Measurements from ENCODE around the gene CALU. TPM values are rescaled to one million over a fixed set of nuclear protein-coding genes. Genes with fewer than 3 reads are reported as not detected.

The CALU gene
- total and polyA plus RNA-seq, 10 of the 15 experiments (the other 5 are each of a cell fraction or from before 2014, with no cell fraction given), result 31.2 to 75.6 (median 42.1) TPM

GRCh38 chr7:128705891-128706333, 33.2 kb upstream of the CALU start:
- CTCF ChIA-PET, result no interaction called here
- POLR2A ChIA-PET, result no interaction called here
- H3K9ac ChIP-seq (ENCODE audit: control insufficient read depth, insufficient read depth, low read length), result no peak overlapping the region
- no peak overlapping the region for H3K4me3 ChIP-seq
- no peak for FAIRE-seq
- H3K4me1 ChIP-seq (ENCODE audit: control insufficient read depth, insufficient read depth, low read length), result no peaks in the 10 kb centered on the region
- no peaks in the 10 kb centered on the region for H3K79me2 ChIP-seq (ENCODE audit: control insufficient read depth, insufficient read depth, low read length)
- no peak overlapping the region for H3K4me2 ChIP-seq (ENCODE audit: control insufficient read depth, insufficient read depth)
- TF ChIP-seq MXI1 (IDR thresholded peaks at IDR 0.05; ENCODE audit: low read depth, low read length) (no peak), SUZ12 (IDR thresholded peaks at IDR 0.05; ENCODE audit: unreplicated experiment) (no peak), ATF3 (IDR thresholded peaks at IDR 0.05; ENCODE audit: borderline replicate concordance, extremely low read depth, low read depth, low read length) (no peak), TARDBP (IDR thresholded peaks at IDR 0.05; ENCODE audit: borderline replicate concordance) (no peak), IRF4 (IDR thresholded peaks at IDR 0.05; ENCODE audit: low read depth, low read length) (no peak)
- no peak overlapping the region for H3K27ac ChIP-seq (ENCODE audit: control insufficient read depth, insufficient read depth)
- in situ Hi-C loops (cut with MboI), result no loop called here
- 24% methylated on average over 3 of the region's 3 CpGs for WGBS (ENCODE audit: insufficient coverage, insufficient replicate concordance, low lambda C conversion rate, missing lambda C conversion rate)
- no peaks in the 10 kb centered on the region for H4K20me1 ChIP-seq (ENCODE audit: control insufficient read depth, insufficient read depth)
- intact Hi-C loops (cut with micrococcal nuclease; ENCODE audit: unreplicated experiment), result no loop called here
- DNase-seq (ENCODE audit: low read depth, low spot score), result no peak
- ATAC-seq, result no peak
- no peak overlapping the region for H2AFZ ChIP-seq (ENCODE audit: control insufficient read depth, low read depth, low read length)
- RAD21 ChIA-PET (ENCODE audit: unreplicated experiment), result interaction anchor here (1.1 kb wide), 1 partner anchor 78 kb away, joined by 3 read pairs; no protein-coding TSS in a partner anchor
- SMC1A ChIA-PET (ENCODE audit: uncharacterized antibody, unreplicated experiment), result no interaction called here
- no peaks in the 10 kb centered on the region for H3K9me3 ChIP-seq (replicated peaks; ENCODE audit: control insufficient read depth, insufficient read depth, low read length)
- no peaks in the 10 kb centered on the region for H3K27me3 ChIP-seq (replicated peaks in 1 of 2; ENCODE audit: control insufficient read depth in 2 of 2, insufficient read depth in 2 of 2, low read length in 1 of 2)
- BruUV-seq (replicated peaks), result no TSS peak
- no peaks in the 10 kb centered on the region for H3K36me3 ChIP-seq (ENCODE audit: control insufficient read depth in 2 of 2, insufficient read depth in 2 of 2, low read length in 1 of 2)

- Histone ChIP-seq H3K27me3 (replicated peaks in 1 of 2; ENCODE audit: control insufficient read depth in 2 of 2, insufficient read depth in 2 of 2, low read length in 1 of 2) (no peaks in the 10 kb centered on the region), H3K4me2 (ENCODE audit: control insufficient read depth, insufficient read depth) (no peak overlapping the region), H3K9ac (ENCODE audit: control insufficient read depth, insufficient read depth, low read length) (no peak overlapping the region), H3K9me3 (replicated peaks; ENCODE audit: control insufficient read depth, insufficient read depth, low read length) (no peaks in the 10 kb centered on the region), H3K27ac (ENCODE audit: control insufficient read depth, insufficient read depth) (no peak overlapping the region), H4K20me1 (ENCODE audit: control insufficient read depth, insufficient read depth) (no peaks in the 10 kb centered on the region), H3K4me1 (ENCODE audit: control insufficient read depth, insufficient read depth, low read length) (no peaks in the 10 kb centered on the region), H2AFZ (ENCODE audit: control insufficient read depth, low read depth, low read length) (no peak overlapping the region), H3K4me3 (no peak overlapping the region), H3K79me2 (ENCODE audit: control insufficient read depth, insufficient read depth, low read length) (no peaks in the 10 kb centered on the region), H3K36me3 (ENCODE audit: control insufficient read depth in 2 of 2, insufficient read depth in 2 of 2, low read length in 1 of 2) (no peaks in the 10 kb centered on the region)
- ChIA-PET CTCF (interaction anchor here (0.6 to 1.5 kb wide), 3 partner anchors 33 to 1506 kb away, joined by 4 to 5 read pairs (median 4); partner anchors contain the start of gene GARIN1A), SMC1A (ENCODE audit: uncharacterized antibody, unreplicated experiment) (interaction anchor here (0.6 to 2.3 kb wide), 5 partner anchors 21 to 1303 kb away, joined by 3 to 9 read pairs (median 3); no protein-coding TSS in a partner anchor), POLR2A (interaction anchor here (0.7 to 1.2 kb wide), 4 partner anchors 8 to 34 kb away, joined by 3 to 4 read pairs (median 3); no protein-coding TSS in a partner anchor), RAD21 (ENCODE audit: unreplicated experiment) (interaction anchor here (1.1 to 1.6 kb wide), 3 partner anchors 26 to 34 kb away, joined by 3 to 7 read pairs (median 5); no protein-coding TSS in a partner anchor)
- 45% methylated on average over 1 of the region's 1 CpG for WGBS (ENCODE audit: insufficient coverage, insufficient replicate concordance, low lambda C conversion rate, missing lambda C conversion rate)
- in situ Hi-C loops (cut with MboI) (no loop called here), intact Hi-C loops (cut with micrococcal nuclease; ENCODE audit: unreplicated experiment) (no loop called here)
- FAIRE-seq, result no peak
- no peak for ATAC-seq
- BruUV-seq (replicated peaks), result no TSS peak
- DNase-seq (ENCODE audit: low read depth, low spot score), result no peak
- TF ChIP-seq YBX1 (IDR thresholded peaks at IDR 0.05) (no peak), USF1 (IDR thresholded peaks at IDR 0.05; ENCODE audit: borderline replicate concordance, extremely low read length, insufficient read depth, low read depth, low read length) (no peak), RCOR1 (conservative IDR thresholded peaks at IDR 0.05; ENCODE audit: low read depth, low read length) (no peak), JUND (IDR thresholded peaks at IDR 0.05; ENCODE audit: low read depth, low read length) (no peak), ZBTB33 (IDR thresholded peaks at IDR 0.05) (no peak), HSF1 (IDR thresholded peaks at IDR 0.05; ENCODE audit: low read depth, low read length) (no peak), STAT3 (IDR thresholded peaks at IDR 0.05; ENCODE audit: low read depth, low read length) (no peak)
These were observed 31.4 kb upstream of the CALU start for GRCh38 chr7:128707752-128708151.
